OCI-LY3 (cell line): ENCODE data around the gene CHMP6.

Experiments used
- EZH2phosphoT487 ChIP-seq: fragments of 200-600 bp; shearing (Covaris generic); IDR thresholded peaks from 2 replicates; pipeline ENCODE4 v1.6.1; 2018; ENCODE audit warnings: antibody characterized with exemption, mixed run types, low read depth
- TF ChIP-seq, protein P1 (sequence below): fragments of 200-600, 300-600 bp; sonication (generic); IDR thresholded peaks from 2 replicates; pipeline ENCODE4 v1.5.1; 2014; ENCODE audit warnings: antibody characterized with exemption, low read length, low read depth

DNA sequence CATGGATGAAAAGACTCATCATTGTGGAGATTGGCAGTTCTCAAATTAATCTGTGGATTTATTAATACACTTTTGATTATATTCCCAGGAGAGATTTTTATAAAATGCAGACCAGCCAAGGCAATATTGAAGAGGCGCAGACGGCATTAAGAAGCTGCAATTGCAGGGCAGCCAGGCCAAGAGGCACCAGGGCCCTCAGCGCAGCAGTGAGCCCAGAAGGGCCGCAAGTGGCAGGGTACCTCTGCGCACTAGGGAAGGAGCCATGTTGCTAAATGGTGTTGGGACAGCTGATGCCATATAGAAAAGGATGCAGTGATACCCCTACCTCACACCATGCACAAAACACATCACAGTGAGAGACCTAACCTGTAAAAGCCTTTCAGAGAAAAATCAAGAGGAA lies 36.6 kb upstream of the CHMP6 start:
- TF ChIP-seq, protein P1, sequence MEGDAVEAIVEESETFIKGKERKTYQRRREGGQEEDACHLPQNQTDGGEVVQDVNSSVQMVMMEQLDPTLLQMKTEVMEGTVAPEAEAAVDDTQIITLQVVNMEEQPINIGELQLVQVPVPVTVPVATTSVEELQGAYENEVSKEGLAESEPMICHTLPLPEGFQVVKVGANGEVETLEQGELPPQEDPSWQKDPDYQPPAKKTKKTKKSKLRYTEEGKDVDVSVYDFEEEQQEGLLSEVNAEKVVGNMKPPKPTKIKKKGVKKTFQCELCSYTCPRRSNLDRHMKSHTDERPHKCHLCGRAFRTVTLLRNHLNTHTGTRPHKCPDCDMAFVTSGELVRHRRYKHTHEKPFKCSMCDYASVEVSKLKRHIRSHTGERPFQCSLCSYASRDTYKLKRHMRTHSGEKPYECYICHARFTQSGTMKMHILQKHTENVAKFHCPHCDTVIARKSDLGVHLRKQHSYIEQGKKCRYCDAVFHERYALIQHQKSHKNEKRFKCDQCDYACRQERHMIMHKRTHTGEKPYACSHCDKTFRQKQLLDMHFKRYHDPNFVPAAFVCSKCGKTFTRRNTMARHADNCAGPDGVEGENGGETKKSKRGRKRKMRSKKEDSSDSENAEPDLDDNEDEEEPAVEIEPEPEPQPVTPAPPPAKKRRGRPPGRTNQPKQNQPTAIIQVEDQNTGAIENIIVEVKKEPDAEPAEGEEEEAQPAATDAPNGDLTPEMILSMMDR, result no peak
- TF ChIP-seq EZH2phosphoT487, result no peak
